Breast epithelium (tissue), 3 donors: ENCODE data around the gene ITGB2.

Experiments
- CTCF ChIP-seq, 3 donors: fragments of 450-650 bp; IDR thresholded peaks; one replicate each; pipeline ENCODE4 v1.5.1; 2016 to 2017; ENCODE audit warnings: antibody characterized with exemption in 3 of 3, mild to moderate bottlenecking in 3 of 3, moderate library complexity in 3 of 3
- POLR2A ChIP-seq: fragments of 450-650 bp; IDR thresholded peaks from one replicate; pipeline ENCODE4 v1.6.1; 2016; ENCODE audit warnings: antibody characterized with exemption, mild to moderate bottlenecking, moderate library complexity

- TF ChIP-seq CTCF (IDR thresholded peaks at IDR 0.05) (no peak), POLR2A (no peak)
Observed at GRCh38 chr21:44840771-44841170, 79.9 kb downstream of the ITGB2 start.
